ENCODE results near the gene GLI3.

Gene GLI3

GRCh38 chr7:42236976-42237810 is at the start of gene GLI3:
Gene GLI3, minus strand, starts transcription at chr7:42237209. Its CDS starts 13,956 bp downstream, at chr7:42223253.
- DNase-seq (ENCODE audit: low spot score) = peak; percentile 83

DNA sequence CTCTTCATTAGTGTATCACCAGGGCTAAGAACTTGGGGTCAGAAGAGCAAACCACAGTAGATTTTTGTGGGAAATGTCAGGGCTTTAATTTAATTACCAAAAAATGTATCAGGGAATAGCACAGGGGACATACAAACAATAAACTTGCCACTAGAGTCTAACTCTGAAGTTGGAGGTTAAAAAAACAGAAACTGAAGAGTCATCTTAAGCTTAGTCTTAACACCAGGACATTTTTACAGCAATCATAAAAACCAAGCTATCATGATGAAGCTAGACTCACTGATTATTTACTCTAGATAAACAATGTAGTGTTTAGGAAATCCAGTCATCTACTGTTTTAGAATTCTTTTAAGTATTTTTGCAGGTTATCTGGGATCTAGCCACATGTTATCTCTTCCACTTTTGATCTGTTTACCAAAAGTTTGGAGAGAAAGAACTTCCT is 48.4 kb upstream of the GLI3 start:
- no peak for DNase-seq (ENCODE audit: low spot score)

DNA sequence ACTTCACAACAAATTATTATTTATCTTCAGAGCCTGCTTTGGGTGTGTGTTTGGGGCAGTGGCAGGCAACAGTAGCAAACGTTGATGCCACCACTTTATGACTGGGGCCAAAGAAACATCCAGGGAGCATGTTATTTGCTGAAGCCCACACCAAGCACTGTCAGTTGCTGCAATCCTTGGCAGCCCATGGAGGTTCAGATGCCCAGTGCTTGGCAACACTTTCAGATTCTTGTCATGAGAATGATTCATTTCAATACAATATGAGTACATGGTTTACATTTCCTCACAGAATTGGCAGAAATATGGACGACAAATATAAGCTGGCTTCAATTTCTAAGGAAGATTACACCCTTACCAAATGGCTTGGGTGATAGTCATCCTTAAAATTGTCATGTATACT is 46.5 kb upstream of the GLI3 start:
- no peak for DNase-seq (ENCODE audit: low spot score)

GRCh38 chr7:42278344-42278743 is 41.3 kb upstream of the GLI3 start:
- no peak for DNase-seq (ENCODE audit: low spot score)

DNA sequence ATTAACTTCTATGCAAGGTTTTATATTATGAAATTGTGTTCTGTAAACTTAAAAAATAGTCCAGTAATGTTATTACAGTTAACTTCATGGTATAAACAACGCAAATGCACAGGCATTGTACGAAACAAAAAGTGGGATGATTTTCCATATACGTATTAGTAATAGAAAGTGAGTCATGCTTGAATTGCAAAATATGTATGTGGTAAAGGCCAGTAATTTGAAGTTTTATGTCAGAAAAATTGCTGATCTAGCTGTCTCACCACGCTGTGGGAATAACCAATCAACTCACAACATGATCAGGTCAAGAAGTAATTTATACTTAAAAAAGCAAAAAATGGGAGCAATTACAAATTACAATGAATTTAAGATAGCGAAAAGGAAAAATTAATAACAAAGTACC is 37.0 kb upstream of the GLI3 start:
- no peak for DNase-seq (ENCODE audit: low spot score)

- peak; percentile 34 for DNase-seq (ENCODE audit: low spot score)
Observed at GRCh38 chr7:42272793-42273665, 36.0 kb upstream of the GLI3 start.

GRCh38 chr7:42269161-42269560 is 32.2 kb upstream of the GLI3 start:
- peak; percentile 41 for DNase-seq (ENCODE audit: low spot score)

DNA sequence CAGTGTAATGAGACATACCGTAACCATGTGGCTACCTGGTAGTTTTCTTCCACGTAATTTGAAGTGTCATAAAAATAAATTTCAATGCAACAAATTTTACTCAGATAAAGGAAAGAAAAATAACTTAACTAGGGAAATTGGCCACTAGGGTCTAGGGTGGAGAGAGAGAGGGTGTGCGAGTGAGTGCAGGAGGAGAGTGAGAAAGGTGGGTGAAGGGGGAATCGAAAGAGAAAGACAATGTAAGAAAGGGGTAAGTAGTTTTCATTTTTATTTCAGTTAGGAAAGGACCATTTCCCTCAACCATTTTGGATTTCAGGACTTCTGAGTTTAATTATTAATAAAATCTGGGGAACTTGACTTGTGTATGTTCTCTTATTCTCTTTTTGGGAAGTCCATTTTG is 27.7 kb upstream of the GLI3 start:
- DNase-seq (ENCODE audit: low spot score) = no peak

GRCh38 chr7:42263971-42264370 is 27.0 kb upstream of the GLI3 start:
- DNase-seq (ENCODE audit: low spot score) = no peak

DNA sequence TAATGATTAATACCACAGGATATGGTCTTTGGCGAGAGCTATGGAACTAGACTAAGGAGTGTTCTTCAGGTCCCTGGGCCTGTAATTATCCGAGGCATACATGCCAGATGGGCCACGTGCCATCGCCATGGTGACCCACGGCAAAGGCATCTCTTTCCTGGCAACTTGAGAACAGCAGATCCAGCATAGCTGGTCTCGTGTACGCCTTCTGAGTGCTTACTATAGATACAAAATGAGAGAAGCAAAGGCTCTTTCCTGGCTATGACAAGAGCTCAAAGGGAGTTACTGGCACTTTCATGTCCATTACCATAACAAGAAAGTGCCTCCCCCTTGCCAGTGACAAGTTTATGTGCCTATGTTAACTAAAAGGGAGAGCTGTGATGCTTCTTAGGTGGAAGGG is 26.0 kb upstream of the GLI3 start:
- peak; percentile 81 for DNase-seq (ENCODE audit: low spot score)

- DNase-seq (ENCODE audit: low spot score) = peak; percentile 16
Observed at GRCh38 chr7:42254217-42254616, 17.2 kb upstream of the GLI3 start.

- peak; percentile 41 for DNase-seq (ENCODE audit: low spot score)
Observed at GRCh38 chr7:42253316-42253715, 16.3 kb upstream of the GLI3 start.

DNA sequence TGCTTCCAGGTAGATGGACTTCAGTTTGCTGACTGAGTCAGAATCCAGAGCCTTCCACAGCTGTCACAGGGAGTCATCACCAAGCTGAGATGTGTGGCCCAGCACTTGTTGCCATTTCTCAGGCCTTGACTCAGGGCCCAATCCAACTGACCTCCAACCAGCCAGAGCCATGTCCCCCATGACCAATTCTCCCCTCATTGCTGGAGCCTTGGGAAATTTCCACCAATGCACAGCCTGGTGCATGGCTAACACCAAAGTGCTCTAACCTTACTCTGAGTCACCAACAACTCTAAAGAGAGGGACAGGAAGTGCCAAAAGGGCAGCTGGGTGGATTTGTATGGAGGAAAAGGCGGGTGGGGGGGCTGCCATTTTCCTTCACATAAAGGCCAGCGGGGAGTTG is 13.4 kb upstream of the GLI3 start:
- peak; percentile 10 for DNase-seq (ENCODE audit: low spot score)

- DNase-seq (ENCODE audit: low spot score) = no peak
Observed at GRCh38 chr7:42248579-42248978, 11.6 kb upstream of the GLI3 start.

- DNase-seq (ENCODE audit: low spot score) = peak; percentile 85
Observed at GRCh38 chr7:42247301-42247700, 10.3 kb upstream of the GLI3 start.

DNA sequence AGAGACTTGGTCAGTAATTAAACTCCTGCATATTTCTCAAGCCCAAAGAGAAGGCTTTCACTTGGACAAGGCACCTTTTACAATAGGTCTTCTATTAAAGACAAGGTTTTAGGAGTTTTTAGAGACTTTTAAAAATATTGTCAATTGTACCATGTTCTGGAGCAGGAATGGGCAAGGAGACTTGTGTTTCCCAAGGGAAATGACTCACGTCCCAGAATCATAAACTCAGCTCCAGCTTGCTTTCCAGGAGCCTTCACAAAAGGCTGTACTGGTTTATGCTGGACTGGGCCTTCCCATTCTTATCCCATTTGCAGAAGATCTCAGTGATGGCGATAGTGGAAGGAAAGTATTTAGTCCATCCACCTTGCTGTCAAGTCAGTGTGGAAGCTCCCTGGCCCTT is 7.8 kb upstream of the GLI3 start:
- peak; percentile 37 for DNase-seq (ENCODE audit: low spot score)

GRCh38 chr7:42242381-42242780 is 5.4 kb upstream of the GLI3 start:
- DNase-seq (ENCODE audit: low spot score) = no peak

GRCh38 chr7:42241424-42241823 is 4.4 kb upstream of the GLI3 start:
- no peak for DNase-seq (ENCODE audit: low spot score)

- no peak for DNase-seq (ENCODE audit: low spot score)
Observed at GRCh38 chr7:42240416-42240815, 3.4 kb upstream of the GLI3 start.

DNA sequence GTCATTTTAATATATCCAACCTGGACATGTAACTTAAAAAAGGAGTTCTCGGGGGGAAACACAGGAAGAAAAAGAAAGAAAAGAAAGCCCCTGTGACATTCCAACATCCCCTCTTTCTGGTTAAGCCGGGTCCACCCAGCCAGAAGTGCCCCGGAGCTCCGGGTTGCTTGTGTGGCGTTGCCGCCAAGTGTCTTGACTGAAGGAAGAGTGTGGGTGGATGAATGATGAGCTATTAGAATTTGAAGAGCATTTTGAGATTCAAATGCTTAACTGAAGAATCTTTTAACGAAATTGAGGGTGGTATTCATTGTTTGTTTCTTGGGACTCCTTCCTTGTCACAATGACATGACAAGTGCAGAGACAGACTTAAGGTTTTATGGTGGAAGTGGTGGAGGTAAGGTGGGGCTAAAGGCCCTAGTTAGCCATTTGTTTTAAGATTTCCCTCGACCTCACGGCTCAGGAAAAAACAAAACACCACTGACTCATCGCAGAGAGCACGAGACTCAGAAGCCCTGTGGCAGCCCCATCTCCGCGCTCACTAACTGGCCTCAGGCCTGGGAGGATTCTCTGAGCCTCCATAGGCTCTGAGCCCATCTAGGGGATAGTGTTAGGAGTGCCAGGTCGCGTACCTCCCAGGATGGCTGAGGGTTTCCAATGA is 1.8 kb upstream of the GLI3 start:
- DNase-seq (ENCODE audit: low spot score) = peak; percentile 48

- peak; percentile 35 for DNase-seq (ENCODE audit: low spot score)
Observed at GRCh38 chr7:42237811-42238541, 967 bp upstream of the GLI3 start.
